Keratinocyte (primary cell): Measurements from ENCODE around the gene VPS13D. TPM values are rescaled to one million over a fixed set of nuclear protein-coding genes. Genes with fewer than 3 reads are reported as not detected.

Experiments
- DNase-seq: peaks from one replicate; pipeline ENCODE4 v3.0.0-alpha.2; 2011; ENCODE audit warnings: low read depth, missing footprints, low spot score
- FAIRE-seq: peaks from 2 replicates; lab custom pipeline; 2011; peaks lifted over from hg19 to GRCh38; lab: Jason Lieb, UNC
- H2AFZ ChIP-seq: 2 replicates; pipeline ENCODE4 v1.6.0; 2012; ENCODE audit warnings: low read length, control low read depth, inconsistent platforms; ENCODE audit not compliant: control insufficient read depth
- H3K27ac ChIP-seq: 2 replicates; pipeline ENCODE4 v1.5.1; 2011; ENCODE audit warnings: low read length; ENCODE audit not compliant: control insufficient read depth, insufficient read depth
- H3K27me3 ChIP-seq: 3 replicates; pipeline ENCODE4 v1.6.0; 2011; ENCODE audit warnings: low read length; ENCODE audit not compliant: control insufficient read depth, insufficient read depth; ENCODE audit errors: extremely low read depth
- H3K36me3 ChIP-seq, 2 experiments: 2 replicates in 1 of 2; 3 replicates in 1 of 2; pipeline ENCODE4 v1.5.1; 2011; ENCODE audit warnings: low read length in 2 of 2, mild to moderate bottlenecking in 1 of 2; ENCODE audit not compliant: control insufficient read depth in 2 of 2, insufficient read depth in 2 of 2; ENCODE audit errors: extremely low read depth in 1 of 2
- H3K4me1 ChIP-seq: 3 replicates; pipeline ENCODE4 v1.5.1; 2011; ENCODE audit warnings: low read length; ENCODE audit not compliant: control insufficient read depth, insufficient read depth; ENCODE audit errors: extremely low read depth
- H3K4me2 ChIP-seq: 3 replicates; pipeline ENCODE4 v1.6.0; 2011; ENCODE audit warnings: low read depth, low read length; ENCODE audit not compliant: control insufficient read depth, insufficient read depth; ENCODE audit errors: extremely low read depth
- H3K4me3 ChIP-seq, 3 experiments: fragments of 200-600 bp in 1 of 3; sonication (generic) in 1 of 3; 2 replicates in 2 of 3; 3 replicates in 1 of 3; pipeline ENCODE4 v1.5.1; 2011 to 2016; ENCODE audit warnings: low read length in 3 of 3, mild to moderate bottlenecking in 3 of 3, control low read depth in 2 of 3, inconsistent platforms in 1 of 3, low read depth in 1 of 3, mixed read lengths in 1 of 3, mixed run types in 1 of 3, moderate library complexity in 1 of 3; ENCODE audit not compliant: control insufficient read depth in 2 of 3, insufficient read depth in 2 of 3; ENCODE audit errors: extremely low read depth in 1 of 3
- H3K79me2 ChIP-seq: 2 replicates; pipeline ENCODE4 v1.6.0; 2012; ENCODE audit warnings: low read length; ENCODE audit not compliant: control insufficient read depth, insufficient read depth
- H3K9ac ChIP-seq: 3 replicates; pipeline ENCODE4 v1.6.0; 2011; ENCODE audit warnings: low read length; ENCODE audit not compliant: control insufficient read depth, insufficient read depth; ENCODE audit errors: extremely low read depth
- H3K9me1 ChIP-seq: 3 replicates; pipeline ENCODE4 v1.6.0; 2011; ENCODE audit warnings: low read length; ENCODE audit not compliant: control insufficient read depth, insufficient read depth; ENCODE audit errors: extremely low read depth
- H3K9me3 ChIP-seq: 2 replicates; pipeline ENCODE4 v1.5.1; 2012; ENCODE audit warnings: low read depth, low read length; ENCODE audit not compliant: control insufficient read depth
- H4K20me1 ChIP-seq: 3 replicates; pipeline ENCODE4 v1.6.0; 2011; ENCODE audit warnings: low read length; ENCODE audit not compliant: control insufficient read depth, insufficient read depth; ENCODE audit errors: extremely low read depth
- EZH2 ChIP-seq: IDR thresholded peaks from one replicate; pipeline ENCODE4 v1.6.1; 2012; ENCODE audit warnings: inconsistent platforms, mild to moderate bottlenecking, low read length, moderate library complexity
- dilution Hi-C: fragments of 300-500 bp; cut with MboI; formaldehyde crosslinking; loops from one replicate; pipeline ENCODE4 v1.7.0; 2020; ENCODE audit warnings: low sequenced_read_pairs; ENCODE audit not compliant: extremely low pct_ligation_motif_present
- polyA plus RNA-seq, 5 experiments: library from polyadenylated mRNA; depleted of rRNA in 3 of 5; stranded (reverse) in 3 of 5; stranded (forward) in 1 of 5; unstranded in 1 of 5; fragments of >200 nt; gene quantifications; 1 replicate in 1 of 5; 2 replicates in 3 of 5; 3 replicates in 1 of 5; pipeline versions ENCODE4 v1.2.1 to v1.2.3, GENCODE V29; 2011 to 2012; ENCODE audit warnings: missing spikeins in 2 of 5, low read depth in 1 of 5, low replicate concordance in 1 of 5
- TF ChIP-seq, protein P1 (sequence below), 3 experiments: IDR thresholded peaks in 1 of 3; conservative IDR thresholded peaks in 1 of 3; optimal IDR thresholded peaks in 1 of 3; 2 replicates in 2 of 3; 3 replicates in 1 of 3; pipeline versions ENCODE3 to v1.5.1; 2011; ENCODE audit warnings: low read length in 3 of 3, mild to moderate bottlenecking in 3 of 3, moderate library complexity in 2 of 3, control low read depth in 1 of 3, inconsistent platforms in 1 of 3; ENCODE audit not compliant: insufficient read depth in 2 of 3; ENCODE audit errors: extremely low read depth in 1 of 3

Gene VPS13D
- polyA plus RNA-seq, 1 donor (not counting 4 experiments of a cell fraction or from before 2014, with no cell fraction given): 19.0 TPM

DNA sequence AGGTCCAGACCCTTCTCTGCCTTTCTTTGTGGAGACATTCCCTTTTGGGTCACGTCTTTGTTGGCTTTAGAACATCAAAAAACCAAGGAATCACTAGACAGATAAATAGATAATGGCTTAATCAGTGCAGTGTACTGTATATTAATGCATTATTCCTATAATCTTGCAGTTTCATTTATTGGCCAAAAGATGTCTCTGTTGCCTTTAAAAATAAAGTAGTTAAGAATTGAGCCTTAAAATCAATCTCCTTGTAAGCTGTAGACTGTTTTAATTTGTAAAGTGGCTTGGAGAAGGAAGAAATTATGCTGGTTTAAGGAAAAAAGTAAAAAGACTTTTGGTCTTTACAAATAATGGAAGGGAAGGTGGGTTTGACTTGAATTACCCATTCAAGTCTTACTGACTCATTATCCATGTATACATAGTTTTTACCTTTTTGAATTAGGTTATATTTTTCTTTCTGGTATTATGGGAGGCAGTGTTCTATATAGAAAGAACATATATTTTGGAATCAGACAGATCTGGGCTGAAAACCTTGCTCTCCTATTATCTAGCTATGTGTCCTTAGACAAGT, 84.6 kb downstream of the VPS13D start:
- no peak overlapping the region for H3K27ac ChIP-seq
- H3K4me2 ChIP-seq: no peak overlapping the region
- no peaks in the 10 kb centered on the region for H3K79me2 ChIP-seq
- TF ChIP-seq, protein P1, sequence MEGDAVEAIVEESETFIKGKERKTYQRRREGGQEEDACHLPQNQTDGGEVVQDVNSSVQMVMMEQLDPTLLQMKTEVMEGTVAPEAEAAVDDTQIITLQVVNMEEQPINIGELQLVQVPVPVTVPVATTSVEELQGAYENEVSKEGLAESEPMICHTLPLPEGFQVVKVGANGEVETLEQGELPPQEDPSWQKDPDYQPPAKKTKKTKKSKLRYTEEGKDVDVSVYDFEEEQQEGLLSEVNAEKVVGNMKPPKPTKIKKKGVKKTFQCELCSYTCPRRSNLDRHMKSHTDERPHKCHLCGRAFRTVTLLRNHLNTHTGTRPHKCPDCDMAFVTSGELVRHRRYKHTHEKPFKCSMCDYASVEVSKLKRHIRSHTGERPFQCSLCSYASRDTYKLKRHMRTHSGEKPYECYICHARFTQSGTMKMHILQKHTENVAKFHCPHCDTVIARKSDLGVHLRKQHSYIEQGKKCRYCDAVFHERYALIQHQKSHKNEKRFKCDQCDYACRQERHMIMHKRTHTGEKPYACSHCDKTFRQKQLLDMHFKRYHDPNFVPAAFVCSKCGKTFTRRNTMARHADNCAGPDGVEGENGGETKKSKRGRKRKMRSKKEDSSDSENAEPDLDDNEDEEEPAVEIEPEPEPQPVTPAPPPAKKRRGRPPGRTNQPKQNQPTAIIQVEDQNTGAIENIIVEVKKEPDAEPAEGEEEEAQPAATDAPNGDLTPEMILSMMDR (optimal IDR thresholded peaks at IDR 0.05 in 1 of 3, IDR thresholded peaks at IDR 0.05 in 1 of 3, conservative IDR thresholded peaks at IDR 0.05 in 1 of 3; ENCODE audit: extremely low read depth in 1 of 3, insufficient read depth in 2 of 3, low read length in 3 of 3): no peak
- no peak for TF ChIP-seq EZH2
- dilution Hi-C loops: no loop called here
- no peaks in the 10 kb centered on the region for H4K20me1 ChIP-seq
- no peak overlapping the region for H2AFZ ChIP-seq
- no peaks in the 10 kb centered on the region for H3K9me3 ChIP-seq
- no peak for FAIRE-seq
- H3K9ac ChIP-seq: no peak overlapping the region
- H3K9me1 ChIP-seq: no peaks in the 10 kb centered on the region
- no peak overlapping the region for H3K4me3 ChIP-seq
- H3K36me3 ChIP-seq: peaks cover 20 to 31% of the 10 kb centered on the region in 2 experiments
- no peaks in the 10 kb centered on the region for H3K4me1 ChIP-seq
- no peaks in the 10 kb centered on the region for H3K27me3 ChIP-seq
- DNase-seq: no peak

DNA sequence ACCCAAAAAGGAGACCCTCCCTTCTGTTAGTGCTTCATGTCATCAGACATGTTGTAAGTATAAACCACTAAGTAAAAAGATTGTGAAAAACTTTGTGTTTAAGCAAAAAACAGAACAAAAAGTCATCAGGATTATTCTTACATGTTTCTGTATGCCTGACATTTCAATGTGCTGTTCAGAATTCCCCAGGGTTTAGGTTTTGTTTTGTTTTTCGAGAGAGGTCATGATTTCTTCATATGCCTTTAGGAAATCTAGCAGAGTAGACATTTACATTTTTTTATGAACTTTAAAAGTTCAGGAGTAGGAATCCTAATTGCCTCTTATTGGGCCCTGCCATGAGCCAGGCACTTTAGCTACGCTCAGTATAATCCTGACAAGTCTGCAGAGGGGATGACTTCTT, 85.3 kb downstream of the VPS13D start:
- no peak overlapping the region for H3K4me2 ChIP-seq

More for the DNA sequence above, 85.3 kb downstream of the VPS13D start:
- H3K4me1 ChIP-seq: no peaks in the 10 kb centered on the region
- H4K20me1 ChIP-seq: no peaks in the 10 kb centered on the region
- H2AFZ ChIP-seq: no peak overlapping the region
- H3K4me3 ChIP-seq: no peak overlapping the region
- dilution Hi-C loops: no loop called here
- TF ChIP-seq, protein P1 (optimal IDR thresholded peaks at IDR 0.05 in 1 of 3, IDR thresholded peaks at IDR 0.05 in 1 of 3, conservative IDR thresholded peaks at IDR 0.05 in 1 of 3; ENCODE audit: extremely low read depth in 1 of 3, insufficient read depth in 2 of 3, low read length in 3 of 3): no peak
- TF ChIP-seq EZH2: no peak
- no peaks in the 10 kb centered on the region for H3K9me1 ChIP-seq
- H3K9me3 ChIP-seq: no peaks in the 10 kb centered on the region
- no peak for DNase-seq
- FAIRE-seq: no peak
- no peaks in the 10 kb centered on the region for H3K27me3 ChIP-seq
- H3K36me3 ChIP-seq: peaks cover 27 to 35% of the 10 kb centered on the region in 2 experiments
- no peak overlapping the region for H3K27ac ChIP-seq
- no peak overlapping the region for H3K9ac ChIP-seq
- H3K79me2 ChIP-seq: no peaks in the 10 kb centered on the region
